Breast epithelium (tissue), 3 donors: ENCODE results near the gene LGR5.
"Not testable (repeated sequence)": the region's sequence is repeated elsewhere in the genome, so short reads cannot be mapped to it uniquely, and the experiment has no call there.

Experiments
- CTCF ChIP-seq, 3 donors: fragments of 450-650 bp; IDR thresholded peaks; one replicate each; pipeline ENCODE4 v1.5.1; 2016 to 2017; ENCODE audit warnings: antibody characterized with exemption in 3 of 3, mild to moderate bottlenecking in 3 of 3, moderate library complexity in 3 of 3
- POLR2AphosphoS5 ChIP-seq, 3 donors: sonication (generic); formaldehyde crosslinking; IDR thresholded peaks; one replicate each; pipeline ENCODE4 v1.6.1; 2017; ENCODE audit warnings: antibody characterized with exemption in 3 of 3

- not testable (repeated sequence) for TF ChIP-seq POLR2AphosphoS5, CTCF (IDR thresholded peaks at IDR 0.05)
These were observed 130.3 kb downstream of the LGR5 start for GRCh38 chr12:71569885-71570284.
